ENCODE measurements around the gene STARD5. TPM values are rescaled to one million over a fixed set of nuclear protein-coding genes. Genes with fewer than 3 reads are reported as not detected.

STARD5 gene
- polyA plus RNA-seq, 4 donors = 7.8 to 56.0 (median 16.8) TPM

GRCh38 chr15:81282911-81283310, 41.0 kb downstream of the STARD5 start:
- Histone ChIP-seq H3K27ac (ENCODE audit: low read depth in 1 of 3, low read length in 2 of 3) (no peak overlapping the region), H3K27me3 (ENCODE audit: control insufficient read depth in 3 of 3, insufficient read depth in 3 of 3, low read length in 3 of 3) (no peaks in the 10 kb centered on the region), H3K4me1 (ENCODE audit: control insufficient read depth in 3 of 3, insufficient read depth in 2 of 3, low read depth in 1 of 3, low read length in 2 of 3) (peaks cover 0 to 2% (median 0%) of the 10 kb centered on the region in 3 donors), H3K9me3 (ENCODE audit: control insufficient read depth in 2 of 2, insufficient read depth in 1 of 2, low read depth in 1 of 2, low read length in 1 of 2) (peaks cover 0 to 3% of the 10 kb centered on the region in 2 donors), H3K36me3 (ENCODE audit: control insufficient read depth in 3 of 3, insufficient read depth in 2 of 3, low read depth in 1 of 3, low read length in 3 of 3) (no peaks in the 10 kb centered on the region), H3K4me3 (ENCODE audit: low read depth in 1 of 3, low read length in 3 of 3) (no peak overlapping the region)
- WGBS, 3 donors = 92 to 98% (median 92%) methylated on average over 5 of the region's 5 CpGs
- FAIRE-seq (no peak), DNase-seq (no peak)

GRCh38 chr15:81282606-81282895, 41.4 kb downstream of the STARD5 start:
- no peak overlapping the region for H3K4me3 ChIP-seq (ENCODE audit: low read depth in 1 of 3, low read length in 3 of 3)
- no peaks in the 10 kb centered on the region for H3K36me3 ChIP-seq (ENCODE audit: control insufficient read depth in 3 of 3, insufficient read depth in 2 of 3, low read depth in 1 of 3, low read length in 3 of 3)
- peaks cover 0 to 2% (median 0%) of the 10 kb centered on the region in 3 donors for H3K4me1 ChIP-seq (ENCODE audit: control insufficient read depth in 3 of 3, insufficient read depth in 2 of 3, low read depth in 1 of 3, low read length in 2 of 3)
- no peak for DNase-seq
- peaks cover 0 to 3% of the 10 kb centered on the region in 2 donors for H3K9me3 ChIP-seq (ENCODE audit: control insufficient read depth in 2 of 2, insufficient read depth in 1 of 2, low read depth in 1 of 2, low read length in 1 of 2)
- 93 to 94% (median 93%) methylated on average over 18 of the region's 18 CpGs for WGBS, 3 donors
- FAIRE-seq = no peak
- no peaks in the 10 kb centered on the region for H3K27me3 ChIP-seq (ENCODE audit: control insufficient read depth in 3 of 3, insufficient read depth in 3 of 3, low read length in 3 of 3)
- no peak overlapping the region for H3K27ac ChIP-seq (ENCODE audit: low read depth in 1 of 3, low read length in 2 of 3)

- Histone ChIP-seq H3K4me3 (ENCODE audit: low read depth in 1 of 3, low read length in 3 of 3) (no peak overlapping the region), H3K27ac (ENCODE audit: low read depth in 1 of 3, low read length in 2 of 3) (no peak overlapping the region), H3K27me3 (ENCODE audit: control insufficient read depth in 3 of 3, insufficient read depth in 3 of 3, low read length in 3 of 3) (no peaks in the 10 kb centered on the region), H3K4me1 (ENCODE audit: control insufficient read depth in 3 of 3, insufficient read depth in 2 of 3, low read depth in 1 of 3, low read length in 2 of 3) (peaks cover 0 to 2% (median 0%) of the 10 kb centered on the region in 3 donors), H3K9me3 (ENCODE audit: control insufficient read depth in 2 of 2, insufficient read depth in 1 of 2, low read depth in 1 of 2, low read length in 1 of 2) (peaks cover 0 to 7% of the 10 kb centered on the region in 2 donors), H3K36me3 (ENCODE audit: control insufficient read depth in 3 of 3, insufficient read depth in 2 of 3, low read depth in 1 of 3, low read length in 3 of 3) (no peaks in the 10 kb centered on the region)
- no peak for DNase-seq
- FAIRE-seq = no peak
- 93 to 95% (median 94%) methylated on average over 12 of the region's 12 CpGs for WGBS, 3 donors
Observed at GRCh38 chr15:81281766-81282605, 42.0 kb downstream of the STARD5 start.

GRCh38 chr15:81281456-81281735, 42.5 kb downstream of the STARD5 start:
- Histone ChIP-seq H3K27me3 (ENCODE audit: control insufficient read depth in 3 of 3, insufficient read depth in 3 of 3, low read length in 3 of 3) (no peaks in the 10 kb centered on the region), H3K36me3 (ENCODE audit: control insufficient read depth in 3 of 3, insufficient read depth in 2 of 3, low read depth in 1 of 3, low read length in 3 of 3) (no peaks in the 10 kb centered on the region), H3K4me3 (ENCODE audit: low read depth in 1 of 3, low read length in 3 of 3) (no peak overlapping the region), H3K4me1 (ENCODE audit: control insufficient read depth in 3 of 3, insufficient read depth in 2 of 3, low read depth in 1 of 3, low read length in 2 of 3) (peaks cover 0 to 2% (median 0%) of the 10 kb centered on the region in 3 donors), H3K9me3 (ENCODE audit: control insufficient read depth in 2 of 2, insufficient read depth in 1 of 2, low read depth in 1 of 2, low read length in 1 of 2) (peaks cover 0 to 7% of the 10 kb centered on the region in 2 donors), H3K27ac (ENCODE audit: low read depth in 1 of 3, low read length in 2 of 3) (no peak overlapping the region)
- DNase-seq (no peak), FAIRE-seq (no peak)
- WGBS, 3 donors = 90 to 100% (median 95%) methylated on average over 3 of the region's 3 CpGs

GRCh38 chr15:81280696-81281455, 43.1 kb downstream of the STARD5 start:
- DNase-seq = no peak
- 77 to 78% (median 78%) methylated on average over 8 of the region's 8 CpGs for WGBS, 3 donors

GRCh38 chr15:81279621-81280485, 44.1 kb downstream of the STARD5 start:
- 76 to 81% (median 79%) methylated on average over 12 of the region's 12 CpGs for WGBS, 3 donors
- H3K27ac ChIP-seq (ENCODE audit: low read depth in 1 of 3, low read length in 2 of 3) = no peak overlapping the region
- peaks cover 0 to 7% of the 10 kb centered on the region in 2 donors for H3K9me3 ChIP-seq (ENCODE audit: control insufficient read depth in 2 of 2, insufficient read depth in 1 of 2, low read depth in 1 of 2, low read length in 1 of 2)
- no peak for DNase-seq
- no peaks in the 10 kb centered on the region for H3K36me3 ChIP-seq (ENCODE audit: control insufficient read depth in 3 of 3, insufficient read depth in 2 of 3, low read depth in 1 of 3, low read length in 3 of 3)
- FAIRE-seq = no peak
- no peaks in the 10 kb centered on the region for H3K27me3 ChIP-seq (ENCODE audit: control insufficient read depth in 3 of 3, insufficient read depth in 3 of 3, low read length in 3 of 3)
- no peak overlapping the region for H3K4me3 ChIP-seq (ENCODE audit: low read depth in 1 of 3, low read length in 3 of 3)
- H3K4me1 ChIP-seq (ENCODE audit: control insufficient read depth in 3 of 3, insufficient read depth in 2 of 3, low read depth in 1 of 3, low read length in 2 of 3) = peaks cover 0 to 2% (median under 1%) of the 10 kb centered on the region in 3 donors

More at GRCh38 chr15:81280696-81281455, 43.1 kb downstream of the STARD5 start:
- FAIRE-seq = no peak
- no peak overlapping the region for H3K4me3 ChIP-seq (ENCODE audit: low read depth in 1 of 3, low read length in 3 of 3)
- H3K36me3 ChIP-seq (ENCODE audit: control insufficient read depth in 3 of 3, insufficient read depth in 2 of 3, low read depth in 1 of 3, low read length in 3 of 3) = no peaks in the 10 kb centered on the region
- H3K9me3 ChIP-seq (ENCODE audit: control insufficient read depth in 2 of 2, insufficient read depth in 1 of 2, low read depth in 1 of 2, low read length in 1 of 2) = peaks cover 0 to 7% of the 10 kb centered on the region in 2 donors
- no peaks in the 10 kb centered on the region for H3K27me3 ChIP-seq (ENCODE audit: control insufficient read depth in 3 of 3, insufficient read depth in 3 of 3, low read length in 3 of 3)
- peaks cover 0 to 2% (median 0%) of the 10 kb centered on the region in 3 donors for H3K4me1 ChIP-seq (ENCODE audit: control insufficient read depth in 3 of 3, insufficient read depth in 2 of 3, low read depth in 1 of 3, low read length in 2 of 3)
- no peak overlapping the region for H3K27ac ChIP-seq (ENCODE audit: low read depth in 1 of 3, low read length in 2 of 3)

GRCh38 chr15:81278306-81279029, 45.5 kb downstream of the STARD5 start:
- 87 to 95% (median 93%) methylated on average over 6 of the region's 6 CpGs for WGBS, 3 donors
- H3K4me1 ChIP-seq (ENCODE audit: control insufficient read depth in 3 of 3, insufficient read depth in 2 of 3, low read depth in 1 of 3, low read length in 2 of 3) = peaks cover 0 to 3% (median 0%) of the 10 kb centered on the region in 3 donors
- FAIRE-seq (no peak), DNase-seq (no peak)
- no peaks in the 10 kb centered on the region for H3K36me3 ChIP-seq (ENCODE audit: control insufficient read depth in 3 of 3, insufficient read depth in 2 of 3, low read depth in 1 of 3, low read length in 3 of 3)
- no peak overlapping the region for H3K4me3 ChIP-seq (ENCODE audit: low read depth in 1 of 3, low read length in 3 of 3)
- H3K27me3 ChIP-seq (ENCODE audit: control insufficient read depth in 3 of 3, insufficient read depth in 3 of 3, low read length in 3 of 3) = no peaks in the 10 kb centered on the region
- H3K27ac ChIP-seq (ENCODE audit: low read depth in 1 of 3, low read length in 2 of 3) = no peak overlapping the region
- H3K9me3 ChIP-seq (ENCODE audit: control insufficient read depth in 2 of 2, insufficient read depth in 1 of 2, low read depth in 1 of 2, low read length in 1 of 2) = peaks cover 0 to 7% of the 10 kb centered on the region in 2 donors
